ENCODE measurements around the gene ASTN2. TPM values are rescaled to one million over a fixed set of nuclear protein-coding genes. Genes with fewer than 3 reads are reported as not detected.

ASTN2 gene
- total and polyA plus RNA-seq, 10 of the 15 experiments (the other 5 are each of a cell fraction or from before 2014, with no cell fraction given): 1.4 to 15.7 (median 7.0) TPM

- TF ChIP-seq USF1 (IDR thresholded peaks at IDR 0.05; ENCODE audit: borderline replicate concordance, extremely low read length, insufficient read depth, low read depth, low read length) (no peak), ZNF687 (IDR thresholded peaks at IDR 0.05) (no peak), RAD21 (IDR thresholded peaks at IDR 0.05; ENCODE audit: insufficient read depth, low read depth, low read length) (no peak)
Measured at GRCh38 chr9:117096138-117096537, 318.7 kb downstream of the ASTN2 start (continued).

GRCh38 chr9:117095081-117095480 is 319.8 kb downstream of the ASTN2 start:
- Histone ChIP-seq H3K4me1 (ENCODE audit: control insufficient read depth, insufficient read depth, low read length) (no peaks in the 10 kb centered on the region), H4K20me1 (ENCODE audit: control insufficient read depth, insufficient read depth) (no peaks in the 10 kb centered on the region), H2AFZ (ENCODE audit: control insufficient read depth, low read depth, low read length) (no peak overlapping the region), H3K79me2 (ENCODE audit: control insufficient read depth, insufficient read depth, low read length) (no peaks in the 10 kb centered on the region), H3K9me3 (replicated peaks; ENCODE audit: control insufficient read depth, insufficient read depth, low read length) (no peaks in the 10 kb centered on the region), H3K27me3 (replicated peaks in 1 of 2; ENCODE audit: control insufficient read depth in 2 of 2, insufficient read depth in 2 of 2, low read length in 1 of 2) (no peaks in the 10 kb centered on the region), H3K4me2 (ENCODE audit: control insufficient read depth, insufficient read depth) (no peak overlapping the region), H3K4me3 (no peak overlapping the region), H3K9ac (ENCODE audit: control insufficient read depth, insufficient read depth, low read length) (no peak overlapping the region), H3K27ac (ENCODE audit: control insufficient read depth, insufficient read depth) (no peak overlapping the region), H3K36me3 (ENCODE audit: control insufficient read depth in 2 of 2, insufficient read depth in 2 of 2, low read length in 1 of 2) (no peaks in the 10 kb centered on the region)
- ChIA-PET POLR2A (no interaction called here), SMC1A (ENCODE audit: uncharacterized antibody, unreplicated experiment) (no interaction called here), RAD21 (ENCODE audit: unreplicated experiment) (no interaction called here), CTCF (no interaction called here)
- WGBS (ENCODE audit: insufficient coverage, insufficient replicate concordance, low lambda C conversion rate, missing lambda C conversion rate): 27% methylated on average over 2 of the region's 2 CpGs
- ATAC-seq: no peak
- no TSS peak for BruUV-seq (replicated peaks)
- DNase-seq (ENCODE audit: low read depth, low spot score): no peak
- FAIRE-seq: no peak
- TF ChIP-seq PRDM15 (CRISPR knock-in tag; IDR thresholded peaks at IDR 0.05) (no peak), TARDBP (IDR thresholded peaks at IDR 0.05; ENCODE audit: borderline replicate concordance) (no peak), TCF12 (IDR thresholded peaks at IDR 0.05; ENCODE audit: low read depth, low read length) (no peak), MLLT1 (IDR thresholded peaks at IDR 0.05) (no peak), ZBED1 (IDR thresholded peaks at IDR 0.05; ENCODE audit: borderline replicate concordance) (no peak), NRF1 (conservative IDR thresholded peaks at IDR 0.05; ENCODE audit: low read depth, low read length) (no peak), CTCF (IDR thresholded peaks at IDR 0.05 in 2 of 3, conservative IDR thresholded peaks at IDR 0.05 in 1 of 3; ENCODE audit: control insufficient read depth in 2 of 3, extremely low read depth in 1 of 3, insufficient read depth in 1 of 3, low read depth in 3 of 3, low read length in 3 of 3) (no peak)
- intact Hi-C loops (cut with micrococcal nuclease; ENCODE audit: unreplicated experiment) (no loop called here), in situ Hi-C loops (cut with MboI) (no loop called here)
